Fibroblast of upper back skin (primary cell): ENCODE measurements around the gene RPL23.

Experiments used
- DNase-seq: peaks from one replicate; pipeline ENCODE4 v3.0.0-alpha.2; 2013

The RPL23 gene

GRCh38 chr17:38853292-38854219, at the start of gene RPL23:
Gene RPL23, minus strand, starts transcription at chr17:38853721. Its CDS starts 11 bp downstream, at chr17:38853710.
- DNase-seq, result peak; percentile 98

GRCh38 chr17:38900978-38901656, 47.6 kb upstream of the RPL23 start:
- peak; percentile 98 for DNase-seq

GRCh38 chr17:38899421-38899820, 45.9 kb upstream of the RPL23 start:
- no peak for DNase-seq

GRCh38 chr17:38898812-38899348, 45.4 kb upstream of the RPL23 start:
- DNase-seq, result no peak

- DNase-seq, result no peak
Observed at GRCh38 chr17:38898291-38898679, 44.8 kb upstream of the RPL23 start.

GRCh38 chr17:38897671-38898290, 44.3 kb upstream of the RPL23 start:
- DNase-seq, result no peak

- peak; percentile 45 for DNase-seq
Observed at GRCh38 chr17:38897176-38897575, 43.7 kb upstream of the RPL23 start.

DNA sequence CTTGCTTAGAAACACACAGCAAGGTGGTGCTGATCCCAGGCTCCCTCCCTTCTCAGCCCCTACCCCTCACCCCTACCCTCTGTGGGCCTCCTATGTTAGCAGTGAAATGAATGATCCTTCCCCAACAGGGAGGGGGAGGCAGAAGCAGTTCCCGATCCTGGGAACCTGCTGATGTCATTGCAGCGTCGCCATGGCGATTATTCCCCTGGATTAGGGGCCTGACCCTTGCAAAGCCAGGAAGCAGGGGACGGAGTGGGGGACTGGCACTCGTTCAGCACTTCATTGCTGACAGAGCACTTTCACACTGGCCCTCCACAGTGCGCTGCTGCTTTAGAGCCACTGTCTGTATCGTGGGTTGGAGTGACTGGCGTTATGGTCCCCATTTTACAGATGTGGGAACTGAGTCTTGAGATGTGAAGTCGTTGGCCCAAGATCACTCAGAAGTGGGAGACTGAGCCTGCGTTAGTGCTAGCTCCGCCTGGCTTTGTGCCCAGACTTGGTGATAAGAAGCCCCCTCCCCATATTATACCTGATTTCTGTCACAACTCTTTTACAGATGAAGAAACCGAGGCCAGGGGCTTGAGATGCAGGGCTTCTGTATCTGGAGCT, 42.9 kb upstream of the RPL23 start:
- DNase-seq, result no peak

DNA sequence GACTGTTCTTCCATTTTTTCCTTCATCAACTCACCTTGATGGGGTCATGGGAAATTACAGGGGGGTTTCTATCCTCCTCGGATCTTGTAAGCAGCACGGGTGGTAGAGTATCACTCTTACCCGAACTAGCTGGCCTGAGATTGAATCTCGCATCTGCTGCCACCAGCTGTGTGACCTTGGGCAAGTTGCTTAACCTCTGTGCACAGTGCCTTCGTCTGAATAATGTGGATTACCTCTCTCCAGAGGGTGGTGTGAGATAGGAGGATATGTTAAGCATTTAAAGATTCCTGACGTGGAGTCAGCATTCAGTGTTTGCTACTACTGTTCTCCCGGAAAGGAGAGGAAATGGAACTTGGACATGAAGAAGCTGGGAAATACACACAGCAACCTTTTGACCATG, 40.8 kb upstream of the RPL23 start:
- no peak for DNase-seq

- DNase-seq, result no peak
Observed at GRCh38 chr17:38893607-38894006, 40.1 kb upstream of the RPL23 start.

DNA sequence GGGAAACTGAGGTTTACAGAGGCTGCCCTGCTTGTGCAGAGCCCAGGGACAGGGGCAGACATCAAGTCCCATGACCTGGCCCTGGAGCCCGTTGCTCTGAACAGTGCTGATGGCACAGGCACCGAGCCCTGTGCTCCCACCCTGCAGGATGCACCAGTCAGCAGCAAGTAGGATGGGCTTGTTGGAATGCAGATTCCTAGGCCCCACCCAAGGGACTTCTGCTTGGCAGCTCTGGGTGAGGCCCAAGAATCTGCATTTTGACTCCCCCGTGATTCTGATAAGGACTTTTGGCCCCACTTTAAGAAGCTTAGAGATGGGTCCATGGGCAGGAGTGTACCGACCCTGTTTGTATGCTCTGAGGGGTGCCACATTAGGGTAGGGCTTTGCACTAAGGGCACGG, 39.6 kb upstream of the RPL23 start:
- DNase-seq, result no peak

DNA sequence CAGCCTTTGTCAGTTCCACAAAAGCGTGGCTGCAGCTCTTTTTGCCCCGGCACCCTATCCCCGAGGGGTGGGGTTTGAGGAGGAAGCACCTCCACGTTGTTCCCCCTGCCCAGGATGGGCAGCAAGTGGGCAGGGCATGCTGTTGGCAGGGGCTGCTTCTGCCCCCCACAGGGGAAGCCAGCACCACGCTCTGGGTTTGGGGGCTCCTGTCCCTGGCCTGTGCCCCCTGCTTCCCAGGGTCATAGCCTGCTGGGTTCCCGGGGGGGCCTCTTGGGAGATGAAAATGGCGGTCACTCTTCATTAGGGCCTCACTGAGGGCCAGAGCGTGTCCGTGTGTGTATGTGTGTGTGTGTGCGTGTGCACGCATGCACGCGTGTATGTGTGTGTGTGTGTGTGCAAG, 39.1 kb upstream of the RPL23 start:
- no peak for DNase-seq

DNA sequence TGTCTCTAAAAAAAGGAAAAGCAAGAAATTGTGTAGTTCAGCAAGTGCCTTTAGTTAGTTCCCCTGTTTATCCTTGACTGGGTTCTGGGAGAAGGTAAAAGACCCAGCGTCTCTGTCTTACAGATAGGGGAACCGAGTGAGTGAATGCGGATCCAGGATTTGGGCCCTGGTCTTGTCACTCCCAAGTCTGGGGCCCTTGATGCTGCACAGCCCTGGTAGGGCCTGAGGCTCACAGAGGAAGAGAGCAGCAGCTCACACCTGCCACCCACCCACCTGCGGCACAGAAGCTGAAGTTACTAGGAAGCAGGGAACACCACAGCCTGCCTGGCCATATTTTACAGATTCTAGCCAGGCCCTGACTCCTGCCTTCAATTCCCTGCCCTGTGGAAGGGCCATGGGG, 38.6 kb upstream of the RPL23 start:
- no peak for DNase-seq

DNA sequence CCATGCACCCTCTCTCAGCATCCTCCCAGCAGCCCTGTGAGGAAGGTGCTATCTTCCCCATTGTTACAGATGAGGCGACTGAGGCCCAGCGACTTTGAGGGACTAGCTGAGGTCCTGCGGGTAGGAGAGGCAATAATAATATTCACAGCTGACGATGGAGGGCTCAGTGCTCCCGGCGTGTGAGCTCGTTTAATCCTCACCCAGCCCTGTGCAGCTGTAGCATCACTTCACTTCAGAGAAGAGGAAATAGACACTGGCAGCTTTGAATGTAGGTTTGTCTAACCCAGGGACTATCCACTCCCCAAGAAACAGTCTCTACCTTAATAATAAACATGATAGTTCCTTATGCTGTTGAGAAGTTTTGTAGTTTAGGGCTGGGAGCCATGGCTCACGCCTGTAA, 37.9 kb upstream of the RPL23 start:
- DNase-seq, result no peak

DNA sequence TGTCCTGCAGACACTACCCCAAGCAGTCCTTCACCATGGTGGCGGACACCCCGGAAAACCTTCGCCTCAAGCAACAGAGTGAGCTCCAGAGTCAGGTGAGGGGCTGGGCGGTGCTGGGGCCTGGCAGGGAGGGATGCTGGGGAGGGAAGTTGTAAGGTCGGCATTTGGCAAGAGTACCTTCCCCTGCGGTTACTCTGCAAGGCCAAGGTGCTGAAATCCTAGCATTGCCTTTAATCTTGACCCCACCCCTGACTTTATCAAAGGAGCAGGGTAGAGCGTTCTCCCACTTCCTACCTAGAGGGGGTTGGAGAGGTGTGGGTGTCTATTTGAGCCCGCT, 36.9 kb upstream of the RPL23 start:
- no peak for DNase-seq

GRCh38 chr17:38889745-38890409, 36.4 kb upstream of the RPL23 start:
- no peak for DNase-seq

DNA sequence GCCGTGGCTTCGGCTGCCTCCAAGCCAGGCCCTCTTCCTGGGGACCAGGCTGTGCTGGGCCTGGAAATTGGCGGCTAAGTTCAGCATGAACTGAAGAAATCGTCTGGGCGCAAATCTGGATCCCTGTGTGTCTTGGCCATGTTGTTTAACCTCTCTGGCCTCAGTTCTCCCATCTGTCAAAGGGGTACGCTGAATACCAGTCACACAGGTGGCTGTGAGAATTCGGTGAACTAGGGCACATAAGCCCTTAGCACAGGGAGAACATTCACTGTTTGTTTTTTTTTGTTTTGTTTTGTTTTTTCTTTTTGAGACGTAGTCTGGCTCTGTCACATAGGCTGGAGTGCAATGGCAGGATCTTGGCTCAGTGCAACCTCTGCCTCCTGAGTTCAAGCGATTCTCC, 35.3 kb upstream of the RPL23 start:
- DNase-seq, result no peak

GRCh38 chr17:38886643-38887010, 33.1 kb upstream of the RPL23 start:
- no peak for DNase-seq

DNA sequence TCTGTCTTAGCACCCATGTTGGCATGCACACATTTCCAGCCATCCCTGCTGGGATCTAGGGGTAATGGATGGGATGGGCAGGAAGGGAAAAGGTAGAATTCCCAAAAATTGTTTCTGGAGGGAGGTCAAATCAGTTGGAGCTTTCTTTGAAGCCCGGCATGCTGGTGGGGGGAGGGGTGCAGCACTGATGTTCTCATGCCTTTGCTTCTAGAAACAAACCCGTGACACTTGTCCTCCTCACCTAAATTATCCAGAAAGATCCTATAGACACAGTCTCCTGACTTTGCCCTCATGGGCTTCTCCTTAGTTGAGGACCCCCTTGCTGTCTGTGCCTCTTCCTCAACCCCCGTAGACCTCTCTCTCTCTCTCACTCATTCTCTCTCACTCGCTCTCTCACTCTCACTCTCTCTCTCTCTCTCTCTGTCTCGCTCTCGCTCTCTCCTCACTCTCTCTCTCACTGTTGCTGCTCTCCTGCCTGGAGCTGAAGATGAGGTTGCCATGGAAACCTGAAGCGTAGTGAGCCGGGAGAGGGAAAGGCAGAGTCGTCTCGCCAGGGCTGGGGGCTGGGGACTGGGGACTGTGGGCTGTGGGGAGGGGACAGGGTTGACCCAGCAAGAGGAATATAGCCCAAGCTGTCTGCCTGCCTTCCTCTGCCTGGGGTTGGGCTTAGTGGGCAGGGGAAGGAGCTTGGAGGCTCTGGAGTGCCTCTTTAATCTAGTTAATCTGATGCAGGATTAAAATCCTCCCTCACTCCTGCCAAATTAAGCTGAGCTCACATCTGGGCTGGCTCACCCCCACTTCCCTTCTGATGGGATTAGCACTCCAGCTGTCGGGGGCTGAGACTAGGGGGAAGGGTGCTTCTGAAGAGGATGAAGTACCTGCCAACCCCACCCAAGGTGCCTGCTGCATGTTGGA, 32.5 kb upstream of the RPL23 start:
- DNase-seq, result peak; percentile 38

DNA sequence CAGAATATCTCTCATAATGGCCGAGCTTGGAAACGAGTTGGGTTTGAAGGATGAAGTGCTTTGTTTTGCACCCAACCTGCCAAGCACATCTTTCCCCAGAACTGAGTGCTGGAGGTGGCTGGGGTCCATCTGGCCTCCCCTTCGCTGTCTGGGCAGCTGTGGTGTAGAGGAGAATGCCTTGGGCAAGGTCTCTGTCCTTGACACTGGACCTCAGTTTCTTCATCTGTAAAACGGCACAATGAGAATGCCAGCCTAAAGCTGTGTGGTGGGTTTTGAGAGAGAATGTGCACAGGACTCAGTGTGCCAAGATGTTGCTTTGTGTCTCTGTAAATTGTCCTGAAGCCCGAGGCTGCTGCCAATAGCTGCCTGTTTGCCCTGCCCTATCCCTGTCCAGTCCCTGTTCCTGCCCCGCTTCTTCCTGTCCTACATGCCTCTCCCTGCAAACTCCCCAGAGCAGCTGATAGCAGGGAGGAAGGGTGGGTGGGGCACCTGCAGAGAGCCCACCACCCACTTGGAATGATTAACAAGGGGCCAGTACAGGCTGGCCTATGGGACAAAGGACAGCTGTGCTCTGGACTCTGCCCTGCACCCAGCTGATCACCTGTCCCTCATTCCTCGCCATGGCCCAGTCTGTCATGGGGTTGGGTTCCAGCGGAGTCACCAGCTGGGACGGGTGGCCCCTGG, 31.7 kb upstream of the RPL23 start:
- DNase-seq, result no peak
